H1 (cell line): ENCODE results near the gene ALDOA. TPM values are rescaled to one million over a fixed set of nuclear protein-coding genes. Genes with fewer than 3 reads are reported as not detected.

ENCODE experiments used
- CTCF ChIA-PET: fragments of 300-600 bp; sonication (Branson Sonifier 250); formaldehyde crosslinking; loops from one replicate; lab custom pipeline; 2021; ENCODE audit not compliant: partially characterized antibody; lab: Charles Lee
- POLR2A ChIA-PET: fragments of 300-600 bp; sonication (Branson Sonifier 250); formaldehyde crosslinking; loops from one replicate; lab custom pipeline; 2021; ENCODE audit warnings: inconsistent platforms; ENCODE audit not compliant: partially characterized antibody; lab: Charles Lee
- DNase-seq, 2 experiments: peaks; one replicate each; pipeline versions ENCODE4 v3.0.0 to v3.0.0-alpha.2; 2010 to 2022; ENCODE audit warnings: low spot score in 2 of 2, low read depth in 1 of 2, mixed read lengths in 1 of 2
- FAIRE-seq: peaks from 2 replicates; lab custom pipeline; 2011; peaks lifted over from hg19 to GRCh38; lab: Jason Lieb, UNC
- H2AFZ ChIP-seq: 2 replicates; pipeline ENCODE4 v1.8.1; 2012; ENCODE audit warnings: low read length, inconsistent platforms
- H2AK5ac ChIP-seq: 2 replicates; pipeline ENCODE4 v1.6.1; 2013; ENCODE audit warnings: low read depth, low read length
- H2BK120ac ChIP-seq: replicated peaks from 2 replicates; pipeline ENCODE3; 2013; ENCODE audit warnings: low read depth, low read length, inconsistent platforms
- H2BK12ac ChIP-seq: 2 replicates; pipeline ENCODE4 v1.6.1; 2013; ENCODE audit warnings: low read depth, low read length
- H2BK15ac ChIP-seq: 2 replicates; pipeline ENCODE4 v1.6.1; 2013; ENCODE audit warnings: low read length
- H2BK20ac ChIP-seq: 2 replicates; pipeline ENCODE4 v1.6.1; 2013; ENCODE audit warnings: low read length
- H2BK5ac ChIP-seq: 2 replicates; pipeline ENCODE4 v1.6.1; 2013; ENCODE audit warnings: low read depth, low read length
- H3K14ac ChIP-seq: 2 replicates; pipeline ENCODE4 v1.6.1; 2013; ENCODE audit warnings: inconsistent platforms; ENCODE audit not compliant: insufficient read length
- H3K18ac ChIP-seq: 2 replicates; pipeline ENCODE4 v1.6.1; 2013; ENCODE audit warnings: low read length; ENCODE audit errors: extremely low read depth
- H3K23ac ChIP-seq: 2 replicates; pipeline ENCODE4 v1.6.1; 2013; ENCODE audit warnings: inconsistent platforms; ENCODE audit not compliant: insufficient read length
- H3K23me2 ChIP-seq: 2 replicates; pipeline ENCODE4 v1.6.1; 2013; ENCODE audit warnings: low read depth, low read length
- H3K27ac ChIP-seq: 2 replicates; pipeline ENCODE4 v1.6.1; 2011; ENCODE audit warnings: low read depth, low read length, inconsistent platforms
- H3K27me3 ChIP-seq, 4 experiments: replicated peaks in 1 of 4; 1 replicate in 1 of 4; 2 replicates in 3 of 4; pipeline versions ENCODE4 v1.6.1 to v1.8.1; 2011 to 2013; ENCODE audit warnings: low read length in 3 of 4, mild to moderate bottlenecking in 3 of 4, inconsistent platforms in 2 of 4, mixed read lengths in 2 of 4, moderate library complexity in 1 of 4; ENCODE audit not compliant: control insufficient read depth in 3 of 4, insufficient read depth in 3 of 4; ENCODE audit errors: extremely low read depth in 1 of 4
- H3K36me3 ChIP-seq, 4 experiments: 2 replicates each; pipeline versions ENCODE4 v1.6.1 to v1.8.1; 2011 to 2013; ENCODE audit warnings: mild to moderate bottlenecking in 4 of 4, low read length in 3 of 4, moderate library complexity in 2 of 4, control low read depth in 1 of 4, inconsistent platforms in 1 of 4; ENCODE audit not compliant: insufficient read depth in 4 of 4, control insufficient read depth in 2 of 4
- H3K4ac ChIP-seq: replicated peaks from 2 replicates; pipeline ENCODE3; 2013; ENCODE audit warnings: low read length, low read depth, mixed read lengths, inconsistent platforms; ENCODE audit not compliant: insufficient read length
- H3K4me1 ChIP-seq, 4 experiments: replicated peaks in 1 of 4; 1 replicate in 1 of 4; 2 replicates in 3 of 4; pipeline versions ENCODE4 v1.6.1 to v1.8.1; 2011 to 2013; ENCODE audit warnings: low read length in 3 of 4, inconsistent platforms in 2 of 4, mixed read lengths in 1 of 4; ENCODE audit not compliant: insufficient read depth in 4 of 4, control insufficient read depth in 3 of 4
- H3K4me2 ChIP-seq, 2 experiments: 2 replicates each; pipeline versions ENCODE4 v1.6.1 to v1.8.1; 2011 to 2013; ENCODE audit warnings: low read depth in 2 of 2, low read length in 2 of 2, control low read depth in 1 of 2, inconsistent platforms in 1 of 2, mild to moderate bottlenecking in 1 of 2; ENCODE audit not compliant: insufficient read depth in 1 of 2
- H3K4me3 ChIP-seq, 4 experiments: fragments of 200-600, 300-600 bp in 1 of 4; sonication (generic), shearing (Covaris generic), sonication (Bioruptor Twin) in 1 of 4; 2 replicates each; pipeline versions ENCODE4 v1.5.1 to v1.8.1; 2011 to 2016; ENCODE audit warnings: low read length in 4 of 4, low read depth in 3 of 4, control low read depth in 2 of 4, inconsistent platforms in 2 of 4, mild to moderate bottlenecking in 2 of 4, mixed read lengths in 1 of 4, moderate library complexity in 1 of 4; ENCODE audit not compliant: insufficient read depth in 2 of 4; ENCODE audit errors: extremely low read depth in 1 of 4
- H3K56ac ChIP-seq: replicated peaks from 2 replicates; pipeline ENCODE3; 2013; ENCODE audit warnings: low read depth, mild to moderate bottlenecking, mixed read lengths, low read length, inconsistent platforms; ENCODE audit not compliant: insufficient read length
- H3K79me1 ChIP-seq: 2 replicates; pipeline ENCODE4 v1.6.1; 2013; ENCODE audit warnings: low read depth, low read length, control low read depth
- H3K79me2 ChIP-seq, 2 experiments: 2 replicates each; pipeline versions ENCODE4 v1.6.1 to v1.8.1; 2012 to 2013; ENCODE audit warnings: low read length in 2 of 2, mild to moderate bottlenecking in 2 of 2, inconsistent platforms in 1 of 2; ENCODE audit not compliant: insufficient read depth in 2 of 2, control insufficient read depth in 1 of 2
- H3K9ac ChIP-seq, 4 experiments: replicated peaks in 1 of 4; 1 replicate in 1 of 4; 2 replicates in 3 of 4; pipeline versions ENCODE4 v1.6.1 to v1.8.1; 2011 to 2013; ENCODE audit warnings: low read depth in 3 of 4, low read length in 3 of 4, control low read depth in 2 of 4, mild to moderate bottlenecking in 2 of 4, moderate library complexity in 2 of 4, inconsistent platforms in 1 of 4; ENCODE audit errors: extremely low read depth in 1 of 4
- H3K9me3 ChIP-seq, 2 experiments: 2 replicates each; pipeline versions ENCODE4 v1.6.1 to v1.8.1; 2012 to 2013; ENCODE audit warnings: mild to moderate bottlenecking in 2 of 2, moderate library complexity in 2 of 2, control low read depth in 1 of 2, inconsistent platforms in 1 of 2, low read depth in 1 of 2, low read length in 1 of 2, mixed read lengths in 1 of 2; ENCODE audit not compliant: insufficient read depth in 2 of 2
- H4K20me1 ChIP-seq, 2 experiments: replicated peaks in 1 of 2; 2 replicates each; pipeline versions ENCODE3 to v1.8.1; 2011 to 2013; ENCODE audit warnings: inconsistent platforms in 2 of 2, low read length in 2 of 2, mild to moderate bottlenecking in 1 of 2; ENCODE audit not compliant: insufficient read depth in 2 of 2, control insufficient read depth in 1 of 2
- H4K5ac ChIP-seq: 2 replicates; pipeline ENCODE4 v1.6.1; 2013; ENCODE audit warnings: low read length, low read depth, mixed read lengths, inconsistent platforms; ENCODE audit not compliant: insufficient read length
- H4K8ac ChIP-seq: 2 replicates; pipeline ENCODE4 v1.8.0; 2013; ENCODE audit warnings: mild to moderate bottlenecking, moderate library complexity, low read length, inconsistent platforms; ENCODE audit not compliant: insufficient read depth; ENCODE audit errors: extremely low read depth
- H4K91ac ChIP-seq: replicated peaks from 2 replicates; pipeline ENCODE3; 2013; ENCODE audit warnings: low read length, mixed read lengths, inconsistent platforms; ENCODE audit not compliant: insufficient read length
- E2F6 ChIP-seq: IDR thresholded peaks from 2 replicates; pipeline ENCODE4 v1.6.1; 2012; ENCODE audit warnings: inconsistent platforms
- POLR2A ChIP-seq, 2 experiments: IDR thresholded peaks; 1 replicate in 1 of 2; 2 replicates in 1 of 2; pipeline ENCODE4 v1.6.1; 2011; ENCODE audit warnings: low read depth in 2 of 2, low read length in 2 of 2, mild to moderate bottlenecking in 2 of 2; ENCODE audit errors: control extremely low read depth in 1 of 2
- SRF ChIP-seq: IDR thresholded peaks from 2 replicates; pipeline ENCODE4 v1.6.1; 2011; ENCODE audit warnings: mild to moderate bottlenecking, low read depth, low read length, moderate library complexity
- SUZ12 ChIP-seq: fragments of 200-600 bp; sonication (generic); IDR thresholded peaks from 2 replicates; pipeline ENCODE4 v1.6.1; 2012; ENCODE audit warnings: mild to moderate bottlenecking, inconsistent platforms, low read length, moderate library complexity, mixed read lengths
- WGBS, 2 experiments: shearing (Covaris generic) in 1 of 2; methylation state at CpG; one replicate each; pipeline versions ENCODE4 v1.1.6 to v1.1.7; 2013 to 2015; ENCODE audit warnings: low lambda C conversion rate in 2 of 2, mixed read lengths in 2 of 2, inconsistent platforms in 1 of 2, low coverage in 1 of 2, missing lambda C conversion rate in 1 of 2; ENCODE audit not compliant: insufficient replicate concordance in 2 of 2, insufficient coverage in 1 of 2, insufficient read length in 1 of 2; ENCODE audit errors: extremely low coverage in 1 of 2, missing lambda C conversion rate in 1 of 2; 5-methylcytosine and 5-hydroxymethylcytosine counted together
- polyA plus RNA-seq, 7 experiments: library from polyadenylated mRNA; depleted of rRNA in 3 of 7; stranded (reverse) in 5 of 7; unstranded in 2 of 7; fragments of >200 nt in 5 of 7; fragments of 200-250 nt in 2 of 7; gene quantifications; 1 replicate in 5 of 7; 2 replicates in 1 of 7; 4 replicates in 1 of 7; pipeline versions ENCODE4 v1.2.1 to v1.2.3, GENCODE V29; 2011 to 2013; ENCODE audit warnings: missing spikeins in 2 of 7, mixed read lengths in 2 of 7
- total RNA-seq: library from RNA; stranded (reverse); fragmentation: NEBNext Ultra II Directional; extraction: Animal tissue kit (Norgen Biotek cat#: 25700); gene quantifications from 2 replicates; pipeline ENCODE4 v1.2.1, GENCODE V29; 2021

The ALDOA gene
- total and polyA plus RNA-seq, 2 of the 8 experiments (the other 6 are each of a cell fraction or from before 2014, with no cell fraction given): 1,072 to 1,083 TPM

- H3K18ac ChIP-seq: no peak overlapping the region
- H4K20me1 ChIP-seq: peaks cover 3 to 16% of the 10 kb centered on the region in 2 experiments
- H3K14ac ChIP-seq: no peak overlapping the region
- H3K4ac ChIP-seq: no peak overlapping the region
- no peak overlapping the region for H4K91ac ChIP-seq
- H3K4me2 ChIP-seq: no peak overlapping the region
- H3K4me1 ChIP-seq: peaks cover 0 to 8% (median 5%) of the 10 kb centered on the region in 4 experiments; a peak in 5 of 7 replicates
- H2BK15ac ChIP-seq: no peak overlapping the region
- no peak overlapping the region for H4K5ac ChIP-seq
- no peak overlapping the region for H2BK5ac ChIP-seq
- WGBS, 2 experiments: 93% methylated on average over 12 of the region's 15 CpGs; no CpG with 5 or more reads in 1 of the 2 experiments
- H2BK20ac ChIP-seq: no peak overlapping the region
- ChIA-PET CTCF (no interaction called here), POLR2A (interaction anchor here (0.5 to 16.3 kb wide), 3 partner anchors 16 to 415 kb away, joined by 3 to 169 read pairs (median 3); partner anchors contain the start of genes TBX6 and YPEL3)
- no peak for DNase-seq
- no peaks in the 10 kb centered on the region for H3K23me2 ChIP-seq
- no peaks in the 10 kb centered on the region for H3K27me3 ChIP-seq
- no peak overlapping the region for H3K56ac ChIP-seq
- H3K9me3 ChIP-seq: no peaks in the 10 kb centered on the region
- H3K79me2 ChIP-seq: peaks cover 0 to 13% of the 10 kb centered on the region in 2 experiments; a peak in 2 of 4 replicates
- no peak overlapping the region for H3K4me3 ChIP-seq
- no peak for FAIRE-seq
- no peak overlapping the region for H3K9ac ChIP-seq
- H2AK5ac ChIP-seq: no peak overlapping the region
- peak overlapping the region; percentile 51; the same call in 1 of the 2 replicates for H4K8ac ChIP-seq
- no peak for TF ChIP-seq SRF
- TF ChIP-seq SUZ12: no peak
- no peak for TF ChIP-seq E2F6
- peak in 1 of 2 experiments; percentile 53; a peak in 1 of 3 replicates for TF ChIP-seq POLR2A (IDR thresholded peaks at IDR 0.05; ENCODE audit: control extremely low read depth in 1 of 2, low read depth in 2 of 2, low read length in 2 of 2)
- H3K36me3 ChIP-seq: peaks cover 9 to 19% (median 14%) of the 10 kb centered on the region in 4 experiments; a peak in 7 of 8 replicates
- no peak overlapping the region for H2BK12ac ChIP-seq
- no peaks in the 10 kb centered on the region for H3K79me1 ChIP-seq
- no peak overlapping the region for H3K23ac ChIP-seq
- H3K27ac ChIP-seq: no peak overlapping the region
- H2BK120ac ChIP-seq: no peak overlapping the region
- no peak overlapping the region for H2AFZ ChIP-seq
Observed at GRCh38 chr16:30108059-30108850, 42.7 kb downstream of the ALDOA start.
